Muscle of leg (tissue), 16 donors: ENCODE measurements around the gene MED9. TPM values are rescaled to one million over a fixed set of nuclear protein-coding genes. Genes with fewer than 3 reads are reported as not detected.
"Not testable (repeated sequence)": the region's sequence is repeated elsewhere in the genome, so short reads cannot be mapped to it uniquely, and the experiment has no call there.

Experiments
- DNase-seq: peaks from one replicate; pipeline ENCODE4 v3.0.0; 2013
- H3K27ac ChIP-seq: one replicate; pipeline ENCODE4 v1.5.1; 2013; ENCODE audit warnings: mild to moderate bottlenecking, low read length, control low read depth
- H3K27me3 ChIP-seq: one replicate; pipeline ENCODE4 v1.6.1; 2013; ENCODE audit warnings: low read length; ENCODE audit not compliant: control insufficient read depth, insufficient read depth
- H3K36me3 ChIP-seq: one replicate; pipeline ENCODE4 v1.6.1; 2013; ENCODE audit warnings: low read length; ENCODE audit not compliant: control insufficient read depth, insufficient read depth
- H3K4me1 ChIP-seq: one replicate; pipeline ENCODE4 v1.6.1; 2013; ENCODE audit warnings: low read length; ENCODE audit not compliant: control insufficient read depth, insufficient read depth
- H3K4me3 ChIP-seq: one replicate; pipeline ENCODE4 v1.5.1; 2013; ENCODE audit warnings: low read length, control low read depth
- H3K9me3 ChIP-seq: replicated peaks from 2 replicates; pipeline ENCODE4 v1.6.1; 2013; ENCODE audit warnings: low read depth, low read length; ENCODE audit not compliant: control insufficient read depth
- WGBS: methylation state at CpG from one replicate; pipeline ENCODE4 v1.1.5; 2013; ENCODE audit warnings: missing lambda C conversion rate; ENCODE audit not compliant: insufficient coverage; 5-methylcytosine and 5-hydroxymethylcytosine counted together
- long read RNA-seq, 11 donors: transcript quantifications; one replicate each; lab custom pipeline, GENCODE V29; 2026
- polyA plus RNA-seq, 8 donors: library from polyadenylated mRNA; unstranded; fragments of 120-200 nt; gene quantifications; one replicate each; pipeline versions ENCODE4 v1.2.1 to v1.2.3, GENCODE V29; 2013; ENCODE audit warnings: inconsistent platforms in 1 of 8, low replicate concordance in 1 of 8; ENCODE audit not compliant: insufficient read length in 8 of 8, insufficient read depth in 1 of 8
- total RNA-seq: library from RNA; stranded (reverse); fragments of 120-200 nt; gene quantifications from one replicate; pipeline ENCODE4 v1.2.4, GENCODE V29; 2013

MED9 gene, protein sequence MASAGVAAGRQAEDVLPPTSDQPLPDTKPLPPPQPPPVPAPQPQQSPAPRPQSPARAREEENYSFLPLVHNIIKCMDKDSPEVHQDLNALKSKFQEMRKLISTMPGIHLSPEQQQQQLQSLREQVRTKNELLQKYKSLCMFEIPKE
- total RNA-seq (13.1 TPM), polyA plus RNA-seq (10 to 100 TPM; 13.5 to 17.6 (median 15.8) TPM)
- long read RNA-seq, donor 1, partial matches to known transcripts, result 0 of 3 reads
- long read RNA-seq, donor 1, other reads (novel, unspliced or antisense), result 0 of 3 reads
- long read RNA-seq, donor 2, partial matches to known transcripts, result 0 of 2 reads
- long read RNA-seq, donor 2, other reads (novel, unspliced or antisense), result 0 of 2 reads
- long read RNA-seq, donor 3, partial matches to known transcripts, result 0 of 3 reads
- long read RNA-seq, donor 3, other reads (novel, unspliced or antisense), result 0 of 3 reads
- long read RNA-seq, donor 4, transcript MED9-201 (2 exons, 2,228 nt), result major isoform, 5 of 13 reads
- long read RNA-seq, donor 4, partial matches to known transcripts, result 6 of 13 reads
- long read RNA-seq, donor 4, other reads (novel, unspliced or antisense), result 0 of 13 reads
- long read RNA-seq, donor 5, transcript MED9-201 (2 exons, 2,228 nt), result major isoform, 8 of 8 reads
- long read RNA-seq, donor 5, partial matches to known transcripts, result 0 of 8 reads
- long read RNA-seq, donor 5, other reads (novel, unspliced or antisense), result 0 of 8 reads
- long read RNA-seq, donor 6, transcript MED9-201 (2 exons, 2,228 nt), result major isoform, 14 of 14 reads
- long read RNA-seq, donor 6, partial matches to known transcripts, result 0 of 14 reads
- long read RNA-seq, donor 6, other reads (novel, unspliced or antisense), result 0 of 14 reads
- long read RNA-seq, donor 7, partial matches to known transcripts, result 0 of 4 reads
- long read RNA-seq, donor 7, other reads (novel, unspliced or antisense), result 0 of 4 reads
- long read RNA-seq, donor 8, partial matches to known transcripts, result 0 of 3 reads
- long read RNA-seq, donor 8, other reads (novel, unspliced or antisense), result 0 of 3 reads
- long read RNA-seq, donor 9, transcript MED9-201 (2 exons, 2,228 nt), result major isoform, 5 of 5 reads
- long read RNA-seq, donor 9, partial matches to known transcripts, result 0 of 5 reads
- long read RNA-seq, donor 9, other reads (novel, unspliced or antisense), result 0 of 5 reads
- long read RNA-seq, donor 10, transcript MED9-201 (2 exons, 2,228 nt), result major isoform, 8 of 17 reads
- long read RNA-seq, donor 10, partial matches to known transcripts, result 8 of 17 reads
- long read RNA-seq, donor 10, other reads (novel, unspliced or antisense), result 0 of 17 reads
- long read RNA-seq, donor 11, transcript MED9-201 (2 exons, 2,228 nt), result major isoform, 12 of 12 reads
- long read RNA-seq, donor 11, partial matches to known transcripts, result 0 of 12 reads
- long read RNA-seq, donor 11, other reads (novel, unspliced or antisense), result 0 of 12 reads

- peak within 1 kb of the TSS; percentile 90 for H3K27ac ChIP-seq
- no peaks in the 10 kb centered on the region for H3K9me3 ChIP-seq
- H3K27me3 ChIP-seq, result peaks cover 2% of the 10 kb centered on the region
- DNase-seq, result peak; percentile 96
- H3K36me3 ChIP-seq, result peaks cover 12% of the 10 kb centered on the region
- H3K4me3 ChIP-seq, result peak within 1 kb of the TSS; percentile 97
- 0% methylated on average over 35 of the region's 47 CpGs for WGBS
- peaks cover 11% of the 10 kb centered on the region for H3K4me1 ChIP-seq
These were observed at the start of gene MED9 for GRCh38 chr17:17476865-17477467. MED9 (plus strand) TSS chr17:17477000; CDS start chr17:17477042, 42 bp downstream.

- H3K36me3 ChIP-seq, result no peaks in the 10 kb centered on the region
- no peak overlapping the region for H3K4me3 ChIP-seq
- DNase-seq, result no peak
- H3K4me1 ChIP-seq, result peaks cover 4% of the 10 kb centered on the region
- peaks cover 2% of the 10 kb centered on the region for H3K27me3 ChIP-seq
- H3K9me3 ChIP-seq, result peaks cover 13% of the 10 kb centered on the region
- WGBS, result no CpG with 5 or more reads among the region's 2 CpGs
- no peak overlapping the region for H3K27ac ChIP-seq
These were observed 47.6 kb upstream of the MED9 start for GRCh38 chr17:17429222-17429621.

GRCh38 chr17:17430924-17431323 is 45.9 kb upstream of the MED9 start:
- not testable (repeated sequence) for DNase-seq, H3K27ac ChIP-seq
- no CpG with 5 or more reads among the region's 4 CpGs for WGBS

DNA sequence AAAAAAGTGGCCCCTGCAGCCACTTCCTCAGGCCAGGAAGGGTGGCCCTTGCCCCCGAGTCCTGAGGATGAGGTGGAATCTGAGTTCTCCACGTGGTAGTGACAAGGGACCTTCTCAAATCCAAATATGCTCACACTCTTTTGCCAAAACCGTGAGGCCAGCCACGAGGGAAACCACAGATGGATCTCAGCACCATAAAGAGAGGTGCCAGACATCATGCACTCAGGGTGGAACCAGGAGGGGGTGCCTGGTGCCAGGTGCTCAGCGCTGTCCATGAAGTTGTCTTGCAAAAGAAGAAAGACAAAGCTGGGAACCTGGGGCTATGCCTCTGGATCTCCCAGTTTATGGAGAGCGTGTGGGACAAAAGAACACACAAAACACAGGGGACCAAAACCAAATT is 45.2 kb upstream of the MED9 start:
- Histone ChIP-seq H3K4me1 (no peaks in the 10 kb centered on the region), H3K36me3 (no peaks in the 10 kb centered on the region), H3K27me3 (peaks cover under 1% of the 10 kb centered on the region), H3K4me3 (no peak overlapping the region), H3K27ac (no peak overlapping the region), H3K9me3 (peaks cover 4% of the 10 kb centered on the region)
- DNase-seq, result no peak
- WGBS, result 81% methylated on average over 4 of the region's 6 CpGs

More at GRCh38 chr17:17430924-17431323, 45.9 kb upstream of the MED9 start:
- H3K9me3 ChIP-seq, H3K36me3 ChIP-seq, H3K27me3 ChIP-seq, H3K4me3 ChIP-seq, H3K4me1 ChIP-seq: not testable (repeated sequence)

GRCh38 chr17:17433000-17433703 is 43.6 kb upstream of the MED9 start:
- no peaks in the 10 kb centered on the region for H3K27me3 ChIP-seq
- DNase-seq, result no peak
- no peaks in the 10 kb centered on the region for H3K4me1 ChIP-seq
- no peak overlapping the region for H3K27ac ChIP-seq
- peaks cover 4% of the 10 kb centered on the region for H3K9me3 ChIP-seq
- 68% methylated on average over 4 of the region's 6 CpGs for WGBS
- no peaks in the 10 kb centered on the region for H3K36me3 ChIP-seq
- H3K4me3 ChIP-seq, result no peak overlapping the region

DNA sequence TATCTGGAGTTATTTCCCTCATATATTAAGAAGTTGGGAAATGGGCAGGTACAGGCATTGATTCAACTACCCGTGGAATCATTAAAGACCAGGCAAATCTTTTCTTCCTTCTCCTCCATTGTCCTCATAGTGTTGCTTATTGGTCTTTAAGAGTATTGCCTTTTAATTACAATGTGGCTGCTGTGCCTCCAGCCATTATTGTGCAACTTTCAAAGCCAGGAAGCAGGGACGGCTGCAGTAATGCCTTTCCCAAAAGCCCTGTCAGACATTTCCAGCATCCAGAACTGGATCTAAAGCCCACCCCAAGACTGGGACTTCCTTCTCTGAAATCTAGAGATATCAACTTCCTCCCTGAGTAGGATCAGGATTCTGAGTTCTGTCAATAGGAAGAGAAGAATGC is 42.3 kb upstream of the MED9 start:
- H3K27ac ChIP-seq, result no peak overlapping the region
- no CpG with 5 or more reads among the region's 2 CpGs for WGBS
- no peaks in the 10 kb centered on the region for H3K4me1 ChIP-seq
- H3K4me3 ChIP-seq, result no peak overlapping the region
- peaks cover 4% of the 10 kb centered on the region for H3K9me3 ChIP-seq
- DNase-seq, result no peak
- H3K27me3 ChIP-seq, result no peaks in the 10 kb centered on the region
- no peaks in the 10 kb centered on the region for H3K36me3 ChIP-seq

DNA sequence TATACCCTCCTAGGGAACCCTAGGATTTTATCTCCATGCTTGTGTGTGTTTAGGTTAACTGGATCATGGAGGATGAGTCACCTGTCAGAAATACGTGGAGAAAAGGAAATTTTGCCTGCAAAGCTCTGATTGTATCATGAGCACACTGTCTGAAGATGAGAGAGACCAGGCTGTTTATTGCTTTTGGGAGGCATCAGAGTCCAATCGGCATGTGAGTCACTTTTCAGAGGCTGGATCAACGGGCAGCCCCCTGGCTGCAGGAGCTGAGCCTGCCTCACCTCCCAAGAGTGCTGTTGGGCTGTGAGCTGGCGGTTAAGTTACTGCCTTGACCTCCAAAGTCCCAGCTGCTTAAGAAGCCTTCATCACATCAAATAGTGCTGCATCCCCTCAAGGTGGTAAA is 41.5 kb upstream of the MED9 start:
- 9% methylated on average over 3 of the region's 4 CpGs for WGBS
- Histone ChIP-seq H3K4me1 (peaks cover 4% of the 10 kb centered on the region), H3K9me3 (peaks cover under 1% of the 10 kb centered on the region), H3K27ac (no peak overlapping the region), H3K27me3 (no peaks in the 10 kb centered on the region), H3K4me3 (no peak overlapping the region), H3K36me3 (no peaks in the 10 kb centered on the region)
- no peak for DNase-seq

DNA sequence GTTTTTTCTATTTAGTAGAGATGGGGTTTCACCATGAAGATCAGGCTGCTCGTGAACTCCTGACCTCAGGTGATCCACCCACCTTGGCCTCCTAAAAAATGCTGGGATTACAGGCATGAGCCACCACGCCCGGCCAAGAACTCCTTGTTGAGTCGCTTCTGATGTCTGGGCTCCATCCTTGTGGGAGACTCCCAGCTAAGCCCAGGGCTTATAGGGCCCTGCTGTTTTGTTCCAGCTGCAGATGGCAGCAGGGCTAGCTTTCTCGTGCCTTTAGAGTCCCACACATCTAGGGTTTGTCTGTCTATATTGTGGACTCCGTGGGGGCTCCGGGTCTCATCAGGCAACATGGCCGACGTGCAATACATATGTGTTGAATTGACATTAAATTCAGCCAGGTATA is 39.3 kb upstream of the MED9 start:
- H3K9me3 ChIP-seq, result no peaks in the 10 kb centered on the region
- WGBS, result 75% methylated on average over 9 of the region's 9 CpGs
- no peak overlapping the region for H3K27ac ChIP-seq
- H3K36me3 ChIP-seq, result no peaks in the 10 kb centered on the region
- no peak overlapping the region for H3K4me3 ChIP-seq
- no peak for DNase-seq
- peaks cover 7% of the 10 kb centered on the region for H3K4me1 ChIP-seq
- H3K27me3 ChIP-seq, result no peaks in the 10 kb centered on the region

GRCh38 chr17:17437893-17438292 is 38.9 kb upstream of the MED9 start:
- 100% methylated on average over 1 of the region's 3 CpGs for WGBS
- no peak for DNase-seq
- no peaks in the 10 kb centered on the region for H3K27me3 ChIP-seq
- H3K36me3 ChIP-seq, result no peaks in the 10 kb centered on the region
- H3K4me3 ChIP-seq, result no peak overlapping the region
- H3K27ac ChIP-seq, result no peak overlapping the region
- peaks cover 7% of the 10 kb centered on the region for H3K4me1 ChIP-seq
- H3K9me3 ChIP-seq, result no peaks in the 10 kb centered on the region
